Spleen (tissue), 11 donors: ENCODE measurements around the gene SH3RF3. TPM values are rescaled to one million over a fixed set of nuclear protein-coding genes. Genes with fewer than 3 reads are reported as not detected.

Experiments
- DNase-seq: peaks from one replicate; pipeline ENCODE4 v3.0.0-alpha.2; 2020
- H3K27ac ChIP-seq, 8 donors: fragments of 200-600 bp; sonication (generic) in 7 of 8; 1 replicate in 4 of 8; 2 replicates in 4 of 8; pipeline versions ENCODE4 v1.5.0 to v1.8.0; 2016 to 2021; ENCODE audit warnings: inconsistent platforms in 4 of 8, mild to moderate bottlenecking in 4 of 8, moderate library complexity in 1 of 8
- H3K27me3 ChIP-seq, 7 donors: fragments of 200-600 bp; sonication (generic) in 6 of 7; replicated peaks in 1 of 7; 1 replicate in 4 of 7; 2 replicates in 3 of 7; pipeline versions ENCODE4 v1.5.0 to v1.8.0; 2016 to 2021; ENCODE audit warnings: inconsistent platforms in 3 of 7, mild to moderate bottlenecking in 1 of 7
- H3K36me3 ChIP-seq, 6 donors: fragments of 200-600 bp; sonication (generic) in 5 of 6; 1 replicate in 4 of 6; 2 replicates in 2 of 6; pipeline versions ENCODE4 v1.5.0 to v1.8.0; 2016 to 2021; ENCODE audit warnings: inconsistent platforms in 2 of 6
- H3K4me1 ChIP-seq, 6 donors: fragments of 200-600 bp; sonication (generic) in 5 of 6; 1 replicate in 3 of 6; 2 replicates in 3 of 6; pipeline versions ENCODE4 v1.5.0 to v1.8.0; 2016 to 2021; ENCODE audit warnings: inconsistent platforms in 3 of 6
- H3K4me3 ChIP-seq, 8 donors: fragments of 200-600 bp; sonication (generic) in 7 of 8; 1 replicate in 4 of 8; 2 replicates in 4 of 8; pipeline versions ENCODE4 v1.5.0 to v1.8.0; 2016 to 2021; ENCODE audit warnings: inconsistent platforms in 4 of 8, mild to moderate bottlenecking in 4 of 8, moderate library complexity in 2 of 8
- H3K9me3 ChIP-seq, 8 donors: fragments of 200-600 bp; sonication (generic) in 7 of 8; 1 replicate in 4 of 8; 2 replicates in 4 of 8; pipeline versions ENCODE4 v1.5.0 to v1.8.0; 2016 to 2021; ENCODE audit warnings: inconsistent platforms in 4 of 8
- POLR2A ChIP-seq, 3 donors: fragments of 450-650 bp; IDR thresholded peaks; one replicate each; pipeline ENCODE4 v1.5.1; 2017; ENCODE audit warnings: antibody characterized with exemption in 3 of 3, mild to moderate bottlenecking in 1 of 3
- POLR2AphosphoS5 ChIP-seq, 3 donors: sonication (generic); formaldehyde crosslinking; IDR thresholded peaks; one replicate each; pipeline ENCODE4 v1.5.1; 2017; ENCODE audit warnings: antibody characterized with exemption in 3 of 3
- WGBS, 5 donors: extraction: QIAGEN DNeasy Blood & Tissue Kit in 3 of 5; methylation state at CpG; one replicate each; pipeline versions ENCODE4 v1.1.5 to v1.1.7; 2013 to 2018; 5-methylcytosine and 5-hydroxymethylcytosine counted together
- intact Hi-C: fragments of 100-400 bp; cut with DNase I; formaldehyde crosslinking; loops from one replicate; pipeline ENCODE4 v1.15.0; 2023; ENCODE audit warnings: low total_unique reads
- polyA plus RNA-seq, 3 donors: library from polyadenylated mRNA; stranded (reverse); fragments of 200-250 nt; gene quantifications; one replicate each; pipeline ENCODE4 v1.2.1, GENCODE V29; 2013
- total RNA-seq, 7 donors: library from RNA; depleted of rRNA in 3 of 7; stranded (reverse); fragments of >200 nt in 3 of 7; fragmentation: NEBNext Ultra II Directional in 4 of 7; extraction: Animal tissue kit (Norgen Biotek cat#: 25700) in 4 of 7; gene quantifications; one replicate each; pipeline versions ENCODE4 v1.1.0 to v1.2.1, GENCODE V29; 2016 to 2021
- TF ChIP-seq, protein P1 (sequence below), 11 experiments: fragments of 200-600 bp in 7 of 11; fragments of 450-650 bp in 4 of 11; sonication (generic) in 4 of 11; IDR thresholded peaks in 8 of 11; conservative IDR thresholded peaks in 3 of 11; 1 replicate in 7 of 11; 2 replicates in 4 of 11; pipeline versions ENCODE4 v1.4.0 to v1.8.0; 2016 to 2021; ENCODE audit warnings: antibody characterized with exemption in 11 of 11, inconsistent platforms in 4 of 11, mild to moderate bottlenecking in 1 of 11
- donor health status: healthy with polysubstance abuse.
- donor health status: DM: no; HTN: no; CAD: no; lungs with moderate emphysema.
- donor health status: DM: no; HTN: no; CAD: no.
- donor health status: Bipolar disorder and iron deficiency.
- donor health status: healthy.
- donor health status: DM: no; HTN: no; CAD: no.
- donor health status: DM: yes; HTN: yes; CAD: no.

Gene SH3RF3
- total and polyA plus RNA-seq, 10 donors, result 1.3 to 7.6 (median 4.7) TPM

DNA sequence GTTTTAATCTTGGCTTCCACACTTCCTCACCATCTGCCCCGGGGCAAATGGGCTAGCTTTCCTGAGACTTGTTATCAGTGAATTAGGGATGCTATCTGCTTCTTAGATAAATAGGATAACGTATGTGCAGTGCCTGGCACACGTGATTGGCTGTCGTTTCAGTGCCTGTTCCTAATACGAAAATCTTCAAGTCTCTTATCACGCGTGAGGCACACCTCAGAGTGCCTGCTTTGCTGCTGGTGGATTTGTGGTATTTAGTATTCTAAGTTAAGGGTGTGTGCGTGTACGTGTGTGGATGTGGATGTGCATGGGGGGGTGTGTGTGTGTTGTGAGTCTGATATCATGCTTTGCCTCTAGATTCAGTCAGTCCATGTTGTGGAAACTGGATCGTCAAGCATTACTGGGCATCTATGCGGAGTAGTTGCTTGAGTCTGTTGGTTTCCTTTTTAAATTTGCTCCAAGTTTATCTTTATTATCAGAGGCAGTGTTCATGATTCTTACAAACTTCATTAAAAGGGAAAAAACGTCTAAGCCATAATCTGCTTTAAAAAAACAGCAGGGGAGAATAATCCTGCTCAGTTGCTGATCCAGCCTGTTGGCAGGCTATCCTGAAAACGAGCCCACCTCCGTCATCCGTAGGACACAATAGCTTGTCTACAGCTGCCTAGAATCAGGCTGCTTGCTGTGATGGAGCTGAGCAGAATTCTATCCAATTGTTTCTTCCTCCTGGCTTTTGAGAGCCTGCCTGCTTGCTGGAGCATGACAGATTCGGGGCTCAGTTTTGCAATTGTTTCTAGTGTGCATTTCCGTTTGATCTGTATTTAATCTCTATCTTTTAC, 6.6 kb downstream of the SH3RF3 start:
- 61 to 67% (median 64%) methylated on average over 17 of the region's 17 CpGs for WGBS, 5 donors
- intact Hi-C loops, result no loop called here
- H3K4me1 ChIP-seq, result peaks cover 0 to 50% (median 14%) of the 10 kb centered on the region in 6 donors
- H3K9me3 ChIP-seq, result no peaks in the 10 kb centered on the region
- no peak overlapping the region for H3K27ac ChIP-seq
- H3K36me3 ChIP-seq, result no peaks in the 10 kb centered on the region
- TF ChIP-seq, protein P1, sequence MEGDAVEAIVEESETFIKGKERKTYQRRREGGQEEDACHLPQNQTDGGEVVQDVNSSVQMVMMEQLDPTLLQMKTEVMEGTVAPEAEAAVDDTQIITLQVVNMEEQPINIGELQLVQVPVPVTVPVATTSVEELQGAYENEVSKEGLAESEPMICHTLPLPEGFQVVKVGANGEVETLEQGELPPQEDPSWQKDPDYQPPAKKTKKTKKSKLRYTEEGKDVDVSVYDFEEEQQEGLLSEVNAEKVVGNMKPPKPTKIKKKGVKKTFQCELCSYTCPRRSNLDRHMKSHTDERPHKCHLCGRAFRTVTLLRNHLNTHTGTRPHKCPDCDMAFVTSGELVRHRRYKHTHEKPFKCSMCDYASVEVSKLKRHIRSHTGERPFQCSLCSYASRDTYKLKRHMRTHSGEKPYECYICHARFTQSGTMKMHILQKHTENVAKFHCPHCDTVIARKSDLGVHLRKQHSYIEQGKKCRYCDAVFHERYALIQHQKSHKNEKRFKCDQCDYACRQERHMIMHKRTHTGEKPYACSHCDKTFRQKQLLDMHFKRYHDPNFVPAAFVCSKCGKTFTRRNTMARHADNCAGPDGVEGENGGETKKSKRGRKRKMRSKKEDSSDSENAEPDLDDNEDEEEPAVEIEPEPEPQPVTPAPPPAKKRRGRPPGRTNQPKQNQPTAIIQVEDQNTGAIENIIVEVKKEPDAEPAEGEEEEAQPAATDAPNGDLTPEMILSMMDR (IDR thresholded peaks at IDR 0.05 in 8 of 11, conservative IDR thresholded peaks at IDR 0.05 in 3 of 11), result no peak
- TF ChIP-seq POLR2A (IDR thresholded peaks at IDR 0.05) (no peak), POLR2AphosphoS5 (IDR thresholded peaks at IDR 0.05) (no peak)
- H3K4me3 ChIP-seq, result no peak overlapping the region
- H3K27me3 ChIP-seq, result peaks cover 0 to 23% (median 0%) of the 10 kb centered on the region in 7 donors
- DNase-seq, result no peak

DNA sequence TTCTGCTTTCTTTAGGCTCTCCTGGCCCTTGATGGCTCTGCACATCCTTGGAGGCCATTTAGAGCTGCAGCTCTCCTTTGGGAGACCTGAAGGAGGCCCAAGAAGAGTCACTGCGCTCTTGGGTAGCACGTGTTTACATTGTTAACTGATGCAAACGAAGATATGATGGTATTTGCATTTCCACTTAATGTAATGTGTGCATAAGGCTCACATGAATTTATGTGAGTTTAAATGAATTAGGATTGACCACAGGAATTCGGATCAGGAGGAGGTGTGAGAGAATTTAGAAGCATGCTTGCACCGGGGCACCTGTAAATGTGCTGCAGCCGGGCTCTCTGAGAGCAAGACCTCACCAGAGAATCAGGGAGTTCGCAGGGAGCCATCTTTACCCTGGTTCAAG, 7.5 kb downstream of the SH3RF3 start:
- Histone ChIP-seq H3K4me1 (peaks cover 0 to 41% (median 10%) of the 10 kb centered on the region in 6 donors), H3K27me3 (peaks cover 0 to 15% (median 0%) of the 10 kb centered on the region in 7 donors), H3K27ac (no peak overlapping the region), H3K36me3 (no peaks in the 10 kb centered on the region), H3K9me3 (no peaks in the 10 kb centered on the region), H3K4me3 (no peak overlapping the region)
- intact Hi-C loops, result no loop called here
- TF ChIP-seq POLR2AphosphoS5 (IDR thresholded peaks at IDR 0.05), result no peak
- no peak for DNase-seq
- 79 to 97% (median 88%) methylated on average over 7 of the region's 7 CpGs for WGBS, 5 donors

DNA sequence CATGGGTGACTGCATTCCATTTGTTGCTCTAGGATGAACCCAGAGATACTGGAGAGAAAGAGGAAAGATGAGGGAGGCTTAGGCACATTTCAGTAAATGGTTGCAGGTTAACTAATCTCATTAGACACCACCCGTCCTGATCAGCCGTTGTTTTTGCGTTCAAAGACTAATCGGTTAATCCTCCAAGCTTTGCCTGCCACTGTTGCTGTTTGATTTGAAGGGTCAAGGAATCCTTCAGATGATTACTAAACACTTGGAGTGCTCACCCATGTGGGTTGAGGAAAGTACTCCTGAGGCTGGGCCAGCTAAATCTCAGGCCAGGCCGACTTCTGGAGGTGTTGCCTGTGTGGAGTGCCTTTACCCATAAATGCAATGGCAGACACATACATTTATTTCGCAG, 8.6 kb downstream of the SH3RF3 start:
- H3K27ac ChIP-seq, result no peak overlapping the region
- WGBS, 5 donors, result 79 to 93% (median 91%) methylated on average over 5 to 6 of the region's 6 CpGs
- TF ChIP-seq, protein P1 (IDR thresholded peaks at IDR 0.05 in 8 of 11, conservative IDR thresholded peaks at IDR 0.05 in 3 of 11), result no peak
- no peak for TF ChIP-seq POLR2A (IDR thresholded peaks at IDR 0.05)
- no peak for TF ChIP-seq POLR2AphosphoS5 (IDR thresholded peaks at IDR 0.05)
- intact Hi-C loops, result no loop called here
- H3K36me3 ChIP-seq, result no peaks in the 10 kb centered on the region
- no peak for DNase-seq
- no peaks in the 10 kb centered on the region for H3K9me3 ChIP-seq
- H3K4me1 ChIP-seq, result peaks cover 0 to 35% (median 10%) of the 10 kb centered on the region in 6 donors
- H3K27me3 ChIP-seq, result peaks cover 0 to 5% (median 0%) of the 10 kb centered on the region in 7 donors
- H3K4me3 ChIP-seq, result no peak overlapping the region

DNA sequence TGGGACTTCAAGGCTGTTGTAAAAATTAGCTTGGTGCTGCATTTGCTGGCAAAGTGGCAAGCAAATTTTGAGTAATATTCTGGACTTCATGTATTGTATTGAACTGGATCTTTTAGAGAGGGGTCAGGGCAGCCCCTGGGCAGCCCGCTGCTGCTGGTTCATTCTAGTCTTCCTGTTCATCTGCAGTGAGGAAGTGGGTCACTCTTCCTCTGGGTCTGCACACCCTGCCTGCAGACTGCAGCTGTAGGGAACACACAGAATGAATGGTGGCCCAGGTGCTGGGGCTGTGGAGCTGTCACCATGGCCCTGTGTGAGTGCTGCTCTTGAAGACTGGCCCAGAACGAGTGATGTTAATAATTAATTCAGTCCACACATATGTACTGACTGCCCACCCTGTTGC, 9.4 kb downstream of the SH3RF3 start:
- no peak for DNase-seq
- peaks cover 0 to 35% (median 10%) of the 10 kb centered on the region in 6 donors for H3K4me1 ChIP-seq
- H3K27ac ChIP-seq, result no peak overlapping the region
- peaks cover 0 to 4% (median 0%) of the 10 kb centered on the region in 7 donors for H3K27me3 ChIP-seq
- H3K4me3 ChIP-seq, result no peak overlapping the region
- TF ChIP-seq POLR2AphosphoS5 (IDR thresholded peaks at IDR 0.05) (no peak), POLR2A (IDR thresholded peaks at IDR 0.05) (no peak)
- TF ChIP-seq, protein P1 (IDR thresholded peaks at IDR 0.05 in 8 of 11, conservative IDR thresholded peaks at IDR 0.05 in 3 of 11), result no peak
- no peaks in the 10 kb centered on the region for H3K36me3 ChIP-seq
- intact Hi-C loops, result no loop called here
- 15 to 39% (median 27%) methylated on average over 2 of the region's 2 CpGs for WGBS, 5 donors
- H3K9me3 ChIP-seq, result no peaks in the 10 kb centered on the region
